ENCODE measurements around the gene MARVELD1.
"Not testable (repeated sequence)": the region's sequence is repeated elsewhere in the genome, so short reads cannot be mapped to it uniquely, and the experiment has no call there.

The MARVELD1 gene

DNA sequence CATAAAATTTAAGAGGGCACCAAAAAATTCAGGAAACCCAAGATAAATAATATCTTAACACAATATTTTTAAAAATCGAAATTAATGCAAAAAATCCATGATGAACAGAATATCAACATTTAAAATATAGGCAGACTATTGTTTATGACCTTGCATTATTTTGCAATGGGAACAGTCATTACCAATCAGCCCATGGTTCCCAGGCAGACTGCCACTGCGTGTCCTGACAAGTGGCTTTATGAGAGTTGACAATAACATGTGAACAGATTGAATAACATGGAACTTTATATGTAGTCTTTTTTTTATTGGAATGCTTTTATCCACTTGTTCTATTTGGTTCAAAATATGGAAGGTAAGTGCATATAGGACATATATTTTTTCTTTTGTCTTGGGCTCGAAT lies 23.4 kb upstream of the MARVELD1 start:
- DNase-seq (ENCODE audit: low spot score), result no peak

DNA sequence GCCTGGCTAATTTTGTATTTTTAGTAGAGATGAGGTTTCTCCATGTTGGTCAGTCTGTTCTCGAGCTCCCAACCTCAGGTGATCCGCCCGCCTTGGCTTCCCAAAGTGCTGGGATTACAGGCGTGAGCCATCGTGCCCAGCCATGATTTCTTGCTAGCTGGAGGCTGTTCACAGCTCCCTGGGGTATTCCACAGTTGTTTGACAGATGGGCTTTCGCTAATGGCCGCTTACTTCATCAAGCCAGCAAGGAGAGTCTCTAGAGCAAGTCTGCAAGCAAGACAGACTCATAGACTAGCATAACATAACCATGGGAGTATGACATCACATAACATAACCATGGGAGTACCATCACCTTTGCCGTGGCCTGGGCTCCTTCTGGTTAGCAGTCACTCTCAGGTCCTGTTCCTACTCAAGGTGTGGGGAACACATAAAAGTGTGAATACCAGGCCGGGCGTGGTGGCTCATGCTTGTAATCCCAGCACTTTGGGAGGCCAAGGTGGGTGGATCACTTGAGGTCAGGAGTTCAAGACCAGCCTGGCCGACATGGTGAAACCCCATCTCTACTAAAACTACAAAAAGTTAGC lies 15.4 kb upstream of the MARVELD1 start:
- DNase-seq (ENCODE audit: low spot score), result not testable (repeated sequence)

DNA sequence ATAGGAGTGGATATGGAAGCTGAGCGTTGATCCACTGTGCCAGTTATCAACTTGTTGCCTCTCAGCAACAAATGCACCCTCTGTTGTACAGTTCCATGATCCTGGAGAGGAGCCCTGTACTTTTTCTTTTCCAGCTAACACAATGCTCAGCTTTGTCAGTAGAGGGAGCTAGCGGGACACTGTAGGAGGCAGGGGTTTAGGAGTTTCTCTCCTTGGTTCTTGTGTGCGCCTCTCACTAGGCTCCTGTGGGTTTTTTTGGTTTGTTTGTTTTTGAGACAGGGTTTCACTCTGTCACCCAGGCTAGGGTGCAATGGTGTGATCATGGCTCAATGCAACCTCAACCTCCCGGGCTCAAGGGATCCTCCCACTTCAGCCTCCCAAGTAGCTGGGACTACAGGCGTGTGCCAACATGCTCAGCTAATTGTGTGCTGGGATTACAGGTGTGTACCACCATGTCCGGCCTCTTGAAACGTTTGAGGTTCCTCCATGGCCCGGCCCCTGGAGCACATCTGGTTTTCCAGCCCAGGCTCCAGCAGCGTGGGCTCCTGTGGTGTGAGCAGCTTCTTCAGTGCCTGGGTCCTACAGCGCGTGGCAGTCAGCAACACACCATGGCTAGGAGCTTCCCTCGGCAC lies 12.0 kb upstream of the MARVELD1 start:
- DNase-seq (ENCODE audit: low spot score), result peak; percentile 88

DNA sequence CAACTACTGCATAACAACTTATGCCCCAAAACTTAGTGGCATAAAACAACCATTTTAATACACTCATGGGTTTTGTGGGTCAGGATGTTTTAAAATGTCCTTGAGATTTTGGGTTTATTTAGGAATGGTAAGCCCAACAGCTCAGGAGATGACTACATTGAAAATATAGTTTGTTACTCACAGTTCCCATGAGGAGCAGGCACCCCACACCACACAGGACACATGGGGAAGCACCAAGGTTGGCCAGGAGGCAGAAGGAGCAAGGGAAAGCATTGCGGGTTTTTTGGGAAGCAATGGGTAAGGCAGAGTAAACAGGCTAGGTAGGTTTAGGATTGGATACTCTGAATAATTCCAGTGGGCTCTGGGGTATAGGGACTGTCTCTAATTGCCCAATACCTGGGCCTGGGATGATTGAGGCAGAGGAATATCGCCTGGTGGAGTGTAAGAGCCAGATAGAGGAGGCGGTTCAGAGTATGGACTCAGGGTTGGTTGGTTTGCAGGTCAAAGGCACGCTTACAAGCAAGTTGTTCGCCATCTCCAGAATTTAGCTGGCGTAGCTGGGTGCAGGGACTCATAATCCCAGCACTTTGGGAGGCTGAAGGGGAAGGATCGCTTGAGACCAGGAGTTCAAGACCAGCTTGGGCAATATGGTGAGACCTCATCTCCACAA lies 10.0 kb upstream of the MARVELD1 start:
- DNase-seq (ENCODE audit: low spot score), result no peak

DNA sequence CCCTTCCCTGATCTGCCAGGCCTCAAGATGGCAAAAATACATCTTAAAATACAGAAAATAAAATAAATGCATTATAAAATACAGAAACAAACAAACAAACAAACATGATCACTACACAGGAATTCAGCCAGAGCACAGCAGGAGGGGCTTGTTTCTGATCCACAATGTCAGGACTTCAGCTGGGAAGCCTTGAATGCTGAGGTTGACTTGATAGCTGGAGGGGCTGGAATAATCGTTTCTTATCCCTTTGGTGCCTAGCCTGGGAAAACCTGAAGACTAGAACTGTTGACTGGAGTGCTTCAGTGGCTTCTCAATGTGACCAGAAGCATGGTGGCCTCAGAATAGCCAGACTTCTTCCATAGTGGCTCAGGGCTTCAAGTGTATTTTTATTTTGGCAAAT lies 9.2 kb upstream of the MARVELD1 start:
- DNase-seq (ENCODE audit: low spot score), result no peak

DNA sequence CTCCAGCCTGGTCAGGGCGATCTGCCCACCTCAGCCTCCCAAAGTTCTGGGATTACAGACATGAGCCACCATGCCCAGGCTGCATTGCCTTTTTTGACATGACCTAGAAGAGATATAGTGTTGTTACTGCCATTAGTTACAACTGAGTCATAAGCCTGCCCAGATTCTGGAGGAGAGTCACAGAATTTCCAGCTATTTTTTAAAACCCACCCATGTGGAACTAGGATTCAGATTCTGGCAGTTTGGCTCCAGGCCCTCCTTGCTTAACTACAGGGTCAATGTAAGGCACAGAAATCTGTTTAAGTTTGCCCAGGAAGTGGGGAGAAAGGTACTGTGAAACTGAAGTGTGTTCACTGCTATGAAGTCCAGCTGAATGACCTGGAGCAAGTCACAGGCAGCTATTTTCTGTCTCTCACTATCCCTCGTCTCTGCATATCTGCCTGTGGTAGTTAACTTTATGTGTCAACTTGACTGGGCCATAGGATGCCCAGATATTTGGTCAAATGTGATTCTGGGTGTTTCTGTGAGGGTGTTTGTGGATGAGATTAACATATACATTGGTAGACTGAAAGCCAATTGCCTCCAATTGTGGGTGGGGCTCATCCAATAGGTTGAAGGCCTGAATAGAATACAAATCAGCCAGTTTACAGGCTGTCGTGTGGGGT lies 8.4 kb upstream of the MARVELD1 start:
- DNase-seq (ENCODE audit: low spot score), result no peak

DNA sequence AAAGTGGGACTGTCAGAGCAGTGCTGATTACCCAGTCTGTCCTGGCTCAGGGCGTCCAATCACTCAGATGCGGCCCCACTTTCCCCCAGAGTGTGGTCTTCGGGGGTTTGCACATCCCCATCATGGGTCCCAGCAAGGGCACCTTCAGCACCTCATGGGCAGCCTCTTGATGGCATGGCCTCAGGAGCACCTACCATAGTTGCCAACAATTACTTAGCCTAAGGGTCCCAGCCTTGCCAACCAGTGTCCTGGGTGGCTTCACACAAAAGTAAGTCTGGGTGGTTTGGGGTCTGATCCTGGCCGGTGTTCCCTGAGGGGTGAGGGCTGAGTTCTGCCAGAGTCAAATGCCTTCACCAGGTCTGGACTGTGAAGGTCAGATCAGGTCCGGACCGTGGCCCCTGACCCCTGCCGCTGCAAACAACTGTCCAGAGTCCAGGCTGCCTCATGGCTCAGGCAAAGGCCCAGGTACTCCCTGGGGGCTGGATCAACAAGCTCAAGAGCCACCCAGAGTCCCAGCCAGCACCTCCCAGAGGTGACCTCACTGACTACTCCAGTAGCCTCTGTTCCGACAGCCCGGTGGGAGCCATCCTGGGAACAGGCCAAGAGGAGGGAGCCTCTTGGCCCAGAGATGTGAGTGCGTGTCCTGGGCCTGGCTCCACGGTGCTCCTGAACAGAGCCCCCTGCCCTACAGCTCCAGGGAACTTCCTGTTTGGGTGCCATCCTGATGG lies 6.2 kb upstream of the MARVELD1 start:
- no peak for DNase-seq (ENCODE audit: low spot score)

DNA sequence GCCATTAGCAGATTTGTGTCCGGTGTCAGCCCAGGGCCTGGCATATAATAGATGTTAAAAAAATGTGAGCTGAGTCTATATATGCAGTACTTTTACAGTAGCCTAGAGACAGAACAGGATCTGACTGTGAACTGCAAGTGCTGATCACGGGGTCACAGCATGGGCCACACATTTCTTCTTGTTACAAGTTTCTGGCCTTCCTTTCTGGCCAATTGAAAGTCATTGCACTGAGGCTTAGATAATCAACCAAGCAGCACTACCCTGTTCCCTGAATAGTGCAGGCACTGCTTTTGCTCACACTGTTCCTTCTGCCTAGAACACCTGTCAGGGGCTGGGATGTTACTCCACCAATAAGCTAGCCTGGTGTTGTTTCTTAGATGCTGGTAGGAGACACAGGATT lies 5.4 kb upstream of the MARVELD1 start:
- DNase-seq (ENCODE audit: low spot score), result no peak

DNA sequence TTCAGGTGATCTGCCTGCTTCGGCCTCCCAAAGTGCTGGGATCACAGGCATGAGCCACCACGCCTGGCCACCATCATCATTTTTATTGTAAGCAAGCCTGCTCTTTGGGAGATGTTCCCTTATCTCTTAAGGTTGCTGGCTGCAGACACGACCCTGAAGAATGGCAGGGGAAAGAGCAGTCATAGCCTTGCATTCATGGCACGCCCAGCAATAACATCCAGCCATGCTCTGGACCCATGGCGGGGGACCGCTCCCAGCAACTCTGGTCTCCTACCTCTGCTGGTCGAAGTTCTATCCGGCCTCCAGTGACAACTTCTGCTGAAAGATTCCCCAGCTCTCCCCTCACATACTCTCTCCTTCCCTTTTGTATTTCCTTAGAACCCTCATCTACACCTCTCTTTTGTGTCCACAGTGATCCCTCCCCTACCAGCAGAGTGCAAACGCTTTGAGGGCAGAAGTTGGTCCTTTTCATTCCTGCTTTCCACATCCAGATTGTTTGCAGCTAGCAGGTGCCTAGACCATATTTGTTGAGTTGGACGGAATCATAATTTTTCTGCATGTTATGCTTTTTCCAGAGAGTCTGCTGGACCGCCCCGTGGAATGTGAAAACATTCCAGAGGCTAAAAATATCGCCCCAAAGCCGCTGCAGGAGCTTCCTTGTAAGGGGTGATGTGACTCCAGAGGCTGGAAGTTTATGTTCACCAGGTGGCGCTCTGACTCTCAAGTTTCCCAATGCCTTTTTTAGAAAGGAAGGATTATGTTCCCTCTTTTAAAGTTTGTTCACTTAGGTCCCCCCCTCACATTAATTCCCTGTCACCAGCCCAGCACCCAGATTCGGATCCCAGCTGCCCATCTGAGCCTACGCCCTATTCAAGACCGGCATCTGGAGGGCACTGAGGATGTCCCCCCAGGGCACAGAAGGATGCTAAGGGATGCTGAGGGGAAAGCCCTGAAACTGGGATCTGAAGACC lies 4.3 kb upstream of the MARVELD1 start:
- peak; percentile 47 for DNase-seq (ENCODE audit: low spot score)

DNA sequence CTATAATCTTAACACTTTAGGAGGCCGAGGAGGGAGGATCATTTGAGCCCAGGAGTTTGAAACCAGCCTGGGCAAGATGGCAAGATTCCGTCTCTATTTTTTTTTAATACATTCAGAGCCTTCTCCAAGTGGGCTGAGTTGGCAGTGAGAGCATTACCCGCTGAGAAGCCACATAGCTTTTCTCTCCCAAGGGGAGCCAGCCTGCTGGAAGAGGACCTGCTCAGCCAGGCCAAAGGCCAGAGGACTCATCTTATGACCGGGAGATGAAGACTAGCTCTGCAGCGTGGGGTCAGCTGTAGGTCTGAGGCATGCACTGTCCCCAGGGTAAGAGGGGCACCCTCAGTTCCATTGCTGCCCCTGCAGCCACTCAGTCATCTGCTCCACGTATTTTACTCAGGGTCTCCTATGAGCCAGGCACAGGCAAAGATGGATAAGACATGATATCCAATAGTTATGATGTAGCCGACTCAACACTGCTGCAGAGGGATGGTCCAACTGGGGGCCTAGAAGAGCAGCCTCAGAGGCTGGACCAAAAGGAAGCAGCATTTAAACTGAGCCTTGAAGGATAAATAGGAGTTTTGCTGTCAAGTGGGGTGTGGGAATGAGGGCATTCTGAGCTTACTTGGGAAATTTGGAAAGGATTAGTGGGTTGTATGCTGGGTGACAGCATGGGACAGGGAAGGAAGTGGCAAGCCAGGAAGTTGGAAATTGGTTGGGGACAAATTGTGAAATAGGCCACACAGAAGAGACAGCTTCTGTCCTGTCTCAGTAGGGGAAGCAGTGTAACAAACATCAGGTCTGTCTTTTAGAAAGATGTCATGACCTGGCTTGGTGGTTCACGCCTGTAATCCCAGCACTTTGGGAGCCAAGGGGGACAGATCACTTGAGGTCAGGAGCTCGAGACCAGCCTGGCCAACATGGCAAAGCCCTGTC lies 1.6 kb upstream of the MARVELD1 start:
- DNase-seq (ENCODE audit: low spot score), result no peak

DNA sequence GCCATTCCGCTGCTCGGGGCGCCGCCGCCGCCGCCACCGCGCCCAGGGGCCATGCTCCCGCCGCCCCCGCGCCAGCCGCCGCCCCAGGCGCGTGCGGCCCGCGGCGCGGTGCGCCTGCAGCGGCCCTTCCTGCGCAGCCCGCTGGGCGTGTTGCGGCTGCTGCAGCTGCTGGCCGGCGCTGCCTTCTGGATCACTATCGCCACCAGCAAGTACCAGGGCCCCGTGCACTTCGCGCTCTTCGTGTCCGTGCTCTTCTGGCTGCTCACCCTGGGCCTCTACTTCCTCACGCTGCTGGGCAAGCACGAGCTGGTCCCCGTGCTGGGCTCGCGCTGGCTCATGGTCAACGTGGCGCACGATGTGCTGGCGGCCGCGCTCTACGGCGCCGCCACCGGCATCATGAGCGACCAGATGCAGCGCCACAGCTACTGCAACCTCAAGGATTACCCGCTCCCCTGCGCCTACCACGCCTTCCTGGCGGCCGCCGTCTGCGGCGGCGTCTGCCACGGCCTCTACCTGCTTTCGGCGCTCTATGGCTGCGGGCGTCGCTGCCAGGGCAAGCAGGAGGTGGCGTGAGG lies 383 bp downstream of the MARVELD1 start:
- DNase-seq (ENCODE audit: low spot score), result peak; percentile 74

DNA sequence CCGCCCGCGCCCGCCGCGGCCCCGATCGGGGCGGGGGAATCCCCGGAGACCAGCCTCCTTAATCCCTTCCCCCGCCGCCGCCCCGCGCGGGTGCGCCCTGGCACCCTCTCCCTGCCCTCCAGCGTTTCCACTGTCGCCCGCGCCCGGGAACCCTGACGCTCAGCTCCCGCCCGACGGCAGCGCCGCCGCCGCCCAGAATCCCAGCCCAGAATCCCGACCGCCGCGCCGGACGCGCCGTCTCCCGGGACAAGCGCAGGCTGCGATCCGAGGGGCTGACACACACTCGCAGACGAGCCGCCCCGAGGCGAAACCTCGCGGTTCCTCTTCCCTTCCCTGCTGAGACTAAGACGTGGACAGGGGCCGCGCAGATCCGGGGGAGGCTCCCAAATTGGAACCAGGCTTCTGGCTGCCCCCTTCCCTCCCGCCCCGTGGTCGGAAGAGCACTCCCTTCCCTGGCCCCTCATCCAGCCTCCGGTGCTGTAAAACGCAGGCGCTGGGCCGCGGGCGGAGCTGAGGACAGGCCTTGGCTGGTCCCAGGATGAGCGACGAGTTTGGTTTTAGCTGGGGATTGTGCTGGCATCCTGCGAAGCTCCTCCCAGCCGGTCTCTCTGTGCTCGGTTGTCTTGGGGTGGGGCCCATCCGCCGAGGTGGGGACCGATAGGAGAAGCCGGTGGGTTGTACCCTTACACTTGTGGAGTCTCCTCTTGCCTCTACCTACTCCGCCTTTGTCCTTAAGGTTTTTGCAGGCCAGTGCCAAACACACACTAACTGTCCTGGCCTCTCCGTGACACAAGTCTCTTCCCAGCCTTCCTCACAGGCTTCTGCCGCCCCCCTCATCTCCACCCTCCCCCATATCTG lies 1.1 kb downstream of the MARVELD1 start:
- no peak for DNase-seq (ENCODE audit: low spot score)

DNA sequence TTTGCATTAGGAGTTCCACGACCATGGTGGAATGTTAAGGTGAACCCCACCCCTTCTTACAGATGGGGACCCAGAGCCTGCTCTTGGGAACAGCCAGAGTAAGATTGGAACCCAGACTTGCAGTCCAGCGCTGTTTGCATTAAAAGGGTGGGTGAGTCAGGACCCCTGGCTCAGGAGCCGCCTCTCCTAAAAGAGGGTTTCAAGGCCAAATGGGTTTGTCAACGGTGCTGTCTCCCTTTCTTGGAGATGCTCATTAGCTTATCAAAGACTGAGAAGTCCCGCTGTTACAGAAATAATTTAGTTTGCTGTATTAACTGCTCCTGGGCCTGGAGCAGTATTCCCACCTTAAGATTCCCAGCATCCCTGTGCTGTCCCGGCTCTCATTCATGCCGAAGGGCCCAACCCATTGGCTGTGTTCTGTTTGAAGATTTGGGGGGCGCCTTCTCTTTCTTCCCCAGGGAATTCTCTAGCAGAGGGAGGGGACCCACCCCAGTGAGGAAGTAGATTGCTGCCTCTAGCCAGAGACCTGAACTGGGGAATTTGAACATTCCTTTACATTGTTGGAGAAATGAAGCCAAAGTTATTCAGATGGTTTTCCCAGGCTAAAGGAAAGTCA lies 1.8 kb downstream of the MARVELD1 start:
- no peak for DNase-seq (ENCODE audit: low spot score)

DNA sequence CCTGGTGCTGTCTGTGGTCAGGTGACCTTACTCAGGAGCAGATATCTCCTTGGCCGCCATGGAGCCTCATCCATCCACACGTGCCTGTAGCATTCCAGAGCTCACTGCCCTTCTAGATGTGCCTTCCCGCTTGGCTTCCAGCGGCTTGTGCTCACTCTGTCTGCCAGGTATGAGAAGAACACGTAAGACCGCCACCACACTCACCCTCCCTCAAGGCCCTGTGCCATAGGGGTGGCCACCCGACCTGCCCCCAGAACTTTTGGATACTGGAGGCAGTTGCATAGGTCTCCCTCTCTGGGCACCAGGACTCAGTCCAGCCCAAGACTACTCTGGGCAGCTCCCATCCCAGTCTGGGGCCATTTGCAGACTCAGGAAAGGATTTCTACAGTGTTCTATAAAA lies 4.1 kb downstream of the MARVELD1 start:
- DNase-seq (ENCODE audit: low spot score), result no peak

DNA sequence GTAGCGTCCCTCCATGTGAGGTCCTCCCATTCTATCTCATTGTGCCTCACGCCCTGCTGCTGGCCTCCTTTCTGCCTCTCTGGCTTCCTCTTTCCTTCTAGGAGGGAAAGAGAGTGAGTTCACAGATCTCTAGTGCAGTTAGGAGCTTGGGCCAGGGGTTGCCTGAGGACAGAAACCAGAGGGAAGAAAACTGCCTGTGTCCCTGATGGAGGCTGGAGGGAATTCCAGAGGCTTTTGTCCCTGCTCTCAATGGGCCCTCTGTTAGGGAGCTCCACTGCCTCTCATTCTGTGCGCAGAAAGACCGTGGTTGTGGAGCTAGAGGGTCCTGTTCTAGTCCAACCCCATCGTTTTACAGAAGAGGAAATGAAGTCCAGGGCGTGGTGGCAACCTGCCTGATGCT lies 4.6 kb downstream of the MARVELD1 start:
- peak; percentile 88 for DNase-seq (ENCODE audit: low spot score)

DNA sequence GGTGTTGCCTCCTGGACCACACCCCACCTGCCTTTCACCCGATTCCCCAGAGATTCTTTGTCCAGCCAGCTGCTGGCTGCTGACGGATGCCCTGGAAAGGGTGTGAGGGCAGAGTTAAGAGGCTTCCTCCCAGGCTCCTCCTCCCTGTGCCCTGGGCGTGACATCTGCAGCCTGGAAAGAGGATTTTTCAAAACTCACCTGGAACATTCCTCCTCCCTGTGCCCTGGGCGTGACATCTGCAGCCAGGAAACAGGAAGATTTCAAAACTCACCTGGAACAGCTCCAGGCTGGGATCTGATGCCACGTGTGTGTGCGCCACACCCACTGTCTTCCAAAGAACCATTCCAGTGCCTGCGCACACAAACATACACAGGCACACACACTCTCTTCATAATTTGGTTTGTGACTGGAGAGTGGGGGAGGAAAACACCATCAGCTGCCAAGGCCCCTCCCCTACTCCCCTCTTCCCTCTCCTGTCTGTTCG lies 5.2 kb downstream of the MARVELD1 start:
- no peak for DNase-seq (ENCODE audit: low spot score)

DNA sequence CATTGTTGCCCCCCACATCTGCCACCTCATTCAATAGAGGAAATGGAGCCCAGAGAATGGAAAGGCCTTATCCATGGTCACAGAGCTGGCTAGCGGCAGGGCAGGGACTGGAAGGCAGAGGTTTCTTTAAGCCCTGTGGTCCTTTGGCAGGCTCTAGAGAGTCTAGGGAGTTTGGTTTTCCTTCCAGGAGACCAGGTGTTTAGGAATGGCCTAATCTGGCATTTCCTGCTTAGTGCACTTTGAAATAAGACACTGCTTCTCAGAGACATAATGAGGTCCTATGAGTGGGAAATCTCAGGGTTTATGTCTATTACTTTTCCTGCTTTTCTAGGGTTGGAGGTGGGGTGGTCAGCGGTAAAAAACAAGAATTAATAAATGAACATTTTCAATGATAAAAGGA lies 6.1 kb downstream of the MARVELD1 start:
- DNase-seq (ENCODE audit: low spot score), result no peak

Data from globus pallidus (tissue), 1 donor.